ENCODE measurements around the gene NLRC5. TPM values are rescaled to one million over a fixed set of nuclear protein-coding genes. Genes with fewer than 3 reads are reported as not detected.

NLRC5 gene
- total RNA-seq, 2 experiments from 2014 or later: 135 to 153 TPM

- intact Hi-C loops (cut with micrococcal nuclease): no loop called here
- H3K9me3 Mint-ChIP-seq: no peaks in the 10 kb centered on the region
- H3K27me3 Mint-ChIP-seq: no peaks in the 10 kb centered on the region
- no peak overlapping the region for H3K4me3 Mint-ChIP-seq
- no peak for DNase-seq
- CTCF ChIA-PET: interaction anchor here (1.0 to 1.2 kb wide), 3 partner anchors 17 to 62 kb away, joined by 3 to 4 read pairs (median 4); no protein-coding TSS in a partner anchor
- no peak for TF ChIP-seq CTCF (IDR thresholded peaks at IDR 0.05)
- H3K27ac Mint-ChIP-seq: no peak overlapping the region
- no peak for ATAC-seq
- POLR2A ChIA-PET: interaction anchor here (0.7 to 1.4 kb wide), 3 partner anchors 10 to 27 kb away, joined by 3 read pairs; no protein-coding TSS in a partner anchor
- peaks cover 12% of the 10 kb centered on the region for H3K4me1 Mint-ChIP-seq (ENCODE audit: low read depth)
- no peaks in the 10 kb centered on the region for H3K36me3 Mint-ChIP-seq (ENCODE audit: low read depth)
Measured at GRCh38 chr16:57110937-57111336, 121.6 kb downstream of the NLRC5 start.

GRCh38 chr16:57111420-57111819, 122.1 kb downstream of the NLRC5 start:
- intact Hi-C loops (cut with micrococcal nuclease): no loop called here
- Mint-ChIP-seq H3K9me3 (no peaks in the 10 kb centered on the region), H3K27me3 (no peaks in the 10 kb centered on the region), H3K27ac (no peak overlapping the region), H3K4me1 (ENCODE audit: low read depth) (peaks cover 10% of the 10 kb centered on the region), H3K36me3 (ENCODE audit: low read depth) (no peaks in the 10 kb centered on the region), H3K4me3 (no peak overlapping the region)
- ChIA-PET CTCF (interaction anchor here (1.0 to 1.2 kb wide), 3 partner anchors 17 to 61 kb away, joined by 3 to 4 read pairs (median 4); no protein-coding TSS in a partner anchor), POLR2A (interaction anchor here (0.7 to 1.4 kb wide), 3 partner anchors 11 to 28 kb away, joined by 3 read pairs; no protein-coding TSS in a partner anchor)
- no peak for ATAC-seq
- no peak for DNase-seq
- no peak for TF ChIP-seq CTCF (IDR thresholded peaks at IDR 0.05)

DNA sequence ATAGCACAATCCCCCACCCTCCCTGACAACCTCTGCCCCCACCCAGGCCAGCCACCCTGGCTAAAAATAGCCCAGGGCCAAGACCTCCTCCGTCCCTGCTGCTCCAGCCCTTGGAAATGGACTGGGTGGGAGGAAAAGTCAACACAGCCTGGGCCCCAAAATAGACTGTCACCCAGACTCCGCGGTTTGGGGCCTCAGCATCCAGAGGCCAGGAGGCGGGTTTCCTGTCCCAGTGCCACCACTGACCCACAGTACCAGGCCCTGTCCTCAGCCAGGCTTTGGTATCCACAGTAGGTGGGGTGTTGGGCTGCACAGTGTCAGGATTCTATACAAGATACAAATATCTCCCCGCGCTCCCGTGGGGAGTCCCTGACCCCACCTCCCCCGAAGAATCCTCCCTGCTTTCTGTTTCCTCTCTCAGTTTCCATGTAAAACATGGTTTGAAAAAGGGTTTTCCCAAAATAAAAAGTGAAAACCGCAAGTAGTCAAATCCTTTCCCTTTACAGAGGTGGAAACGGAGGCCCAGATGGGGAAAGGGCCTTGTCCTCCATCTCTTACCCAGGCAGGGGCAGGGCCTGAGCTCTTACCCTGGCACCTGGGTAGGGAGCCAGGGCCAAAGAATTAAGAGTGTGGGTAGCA, 123.2 kb downstream of the NLRC5 start:
- DNase-seq: no peak
- no peaks in the 10 kb centered on the region for H3K27me3 Mint-ChIP-seq
- peaks cover 8% of the 10 kb centered on the region for H3K4me1 Mint-ChIP-seq (ENCODE audit: low read depth)
- H3K27ac Mint-ChIP-seq: no peak overlapping the region
- no peak overlapping the region for H3K4me3 Mint-ChIP-seq
- no peak for ATAC-seq
- no peaks in the 10 kb centered on the region for H3K9me3 Mint-ChIP-seq
- no peaks in the 10 kb centered on the region for H3K36me3 Mint-ChIP-seq (ENCODE audit: low read depth)
- intact Hi-C loops (cut with micrococcal nuclease): no loop called here
- ChIA-PET POLR2A (no interaction called here), CTCF (interaction anchor here (2.0 kb wide), 1 partner anchor 28 kb away, joined by 6 read pairs; no protein-coding TSS in a partner anchor)
- TF ChIP-seq CTCF (IDR thresholded peaks at IDR 0.05): no peak

DNA sequence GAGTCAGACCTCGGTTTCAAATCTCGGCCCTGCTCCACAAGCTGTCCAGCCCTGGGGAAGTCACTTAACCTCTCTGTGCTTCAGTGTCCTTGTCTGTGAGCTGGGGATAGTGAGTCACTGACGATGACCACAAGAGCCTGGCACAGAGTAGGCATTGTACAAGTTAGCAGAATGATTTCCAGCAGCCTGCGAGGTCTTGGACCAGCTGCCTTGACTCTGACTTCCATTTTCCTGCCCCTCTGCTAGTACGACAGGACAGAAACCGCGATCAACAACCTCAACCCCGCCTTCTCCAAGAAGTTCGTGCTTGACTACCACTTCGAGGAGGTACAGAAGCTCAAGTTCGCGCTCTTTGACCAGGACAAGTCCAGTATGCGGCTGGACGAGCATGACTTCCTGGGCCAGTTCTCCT, 123.7 kb downstream of the NLRC5 start:
- ChIA-PET CTCF (interaction anchor here (2.0 kb wide), 1 partner anchor 29 kb away, joined by 6 read pairs; no protein-coding TSS in a partner anchor), POLR2A (interaction anchor here (0.9 to 1.2 kb wide), 2 partner anchors 14 to 61 kb away, joined by 3 to 7 read pairs; no protein-coding TSS in a partner anchor)
- no peaks in the 10 kb centered on the region for H3K9me3 Mint-ChIP-seq
- H3K36me3 Mint-ChIP-seq (ENCODE audit: low read depth): no peaks in the 10 kb centered on the region
- no peak for DNase-seq
- intact Hi-C loops (cut with micrococcal nuclease): no loop called here
- H3K27me3 Mint-ChIP-seq: no peaks in the 10 kb centered on the region
- ATAC-seq: peak; percentile 17
- no peak overlapping the region for H3K4me3 Mint-ChIP-seq
- peaks cover 8% of the 10 kb centered on the region for H3K4me1 Mint-ChIP-seq (ENCODE audit: low read depth)
- no peak for TF ChIP-seq CTCF (IDR thresholded peaks at IDR 0.05)
- H3K27ac Mint-ChIP-seq: no peak overlapping the region

GRCh38 chr16:57113664-57114063, 124.3 kb downstream of the NLRC5 start:
- ChIA-PET CTCF (interaction anchor here (1.0 to 2.0 kb wide), 2 partner anchors 21 to 29 kb away, joined by 4 to 6 read pairs; partner anchors contain the start of gene CPNE2), POLR2A (interaction anchor here (0.9 to 1.2 kb wide), 2 partner anchors 13 to 61 kb away, joined by 3 to 7 read pairs; no protein-coding TSS in a partner anchor)

More at GRCh38 chr16:57113664-57114063, 124.3 kb downstream of the NLRC5 start:
- no peaks in the 10 kb centered on the region for H3K36me3 Mint-ChIP-seq (ENCODE audit: low read depth)
- DNase-seq: no peak
- intact Hi-C loops (cut with micrococcal nuclease): no loop called here
- H3K4me1 Mint-ChIP-seq (ENCODE audit: low read depth): peaks cover 8% of the 10 kb centered on the region
- H3K4me3 Mint-ChIP-seq: no peak overlapping the region
- no peak for TF ChIP-seq CTCF (IDR thresholded peaks at IDR 0.05)
- H3K9me3 Mint-ChIP-seq: no peaks in the 10 kb centered on the region
- no peaks in the 10 kb centered on the region for H3K27me3 Mint-ChIP-seq
- H3K27ac Mint-ChIP-seq: no peak overlapping the region
- ATAC-seq: no peak
